A673 (cell line): ENCODE measurements around the gene ZFYVE1. TPM values are rescaled to one million over a fixed set of nuclear protein-coding genes. Genes with fewer than 3 reads are reported as not detected.

Experiments used
- BruUV-seq: library from RNA; stranded (reverse); fragments of 400-500 nt; replicated peaks from 2 replicates; lab custom pipeline; 2021; lab: Mats Ljungman, UMichigan
- CTCF ChIA-PET: fragments of 300-600 bp; sonication (Branson Sonifier 250); formaldehyde crosslinking; loops from one replicate; lab custom pipeline; 2022; ENCODE audit warnings: antibody characterized with exemption; lab: Charles Lee
- POLR2A ChIA-PET: fragments of 300-600 bp; sonication (Branson Sonifier 250); formaldehyde crosslinking; loops from one replicate; lab custom pipeline; 2022; ENCODE audit warnings: antibody characterized with exemption; ENCODE audit not compliant: low non-redundant PET; lab: Charles Lee
- DNase-seq: peaks from one replicate; pipeline ENCODE4 v3.0.0-alpha.2; 2015; ENCODE audit warnings: low spot score
- H3K27ac ChIP-seq: fragments of 200-600 bp; sonication (generic); 2 replicates; pipeline ENCODE4 v1.5.1; 2016; ENCODE audit warnings: mixed run types, low read depth, mild to moderate bottlenecking, mixed read lengths, antibody characterized with exemption, low read length; ENCODE audit not compliant: poor library complexity, severe bottlenecking
- H3K27me3 ChIP-seq: fragments of 200-600 bp; sonication (generic); replicated peaks from 2 replicates; pipeline ENCODE4 v1.6.1; 2017; ENCODE audit warnings: mixed run types, low read depth, mild to moderate bottlenecking, mixed read lengths, antibody characterized with exemption, low read length; ENCODE audit not compliant: insufficient read depth, poor library complexity
- H3K36me3 ChIP-seq: fragments of 200-600 bp; sonication (generic); 2 replicates; pipeline ENCODE4 v1.6.1; 2016; ENCODE audit warnings: mixed run types, mild to moderate bottlenecking, mixed read lengths, antibody characterized with exemption, low read length; ENCODE audit not compliant: insufficient read depth, poor library complexity, severe bottlenecking
- H3K4me1 ChIP-seq: fragments of 200-600 bp; sonication (generic); 2 replicates; pipeline ENCODE4 v1.6.1; 2017; ENCODE audit warnings: mixed run types, mild to moderate bottlenecking, mixed read lengths, antibody characterized with exemption, low read length; ENCODE audit not compliant: insufficient read depth, poor library complexity, severe bottlenecking
- H3K4me3 ChIP-seq: fragments of 200-600 bp; sonication (generic); 2 replicates; pipeline ENCODE4 v1.5.1; 2016; ENCODE audit warnings: low read depth, mixed run types, mild to moderate bottlenecking, mixed read lengths, low read length; ENCODE audit not compliant: poor library complexity, severe bottlenecking
- H3K9me3 ChIP-seq: fragments of 200-600 bp; sonication (generic); 2 replicates; pipeline ENCODE4 v1.6.1; 2016; ENCODE audit warnings: mixed run types, low read depth, mild to moderate bottlenecking, mixed read lengths, antibody characterized with exemption, low read length; ENCODE audit not compliant: poor library complexity, severe bottlenecking
- CTCF ChIP-seq: fragments of 300-800, 200-600 bp; sonication (generic); conservative IDR thresholded peaks from 2 replicates; pipeline ENCODE4 v1.5.1; 2017; ENCODE audit warnings: low read depth, mild to moderate bottlenecking, antibody characterized with exemption, low read length, moderate library complexity, mixed read lengths
- EZH2 ChIP-seq: fragments of 200-600 bp; sonication (generic); IDR thresholded peaks from 2 replicates; pipeline ENCODE4 v1.6.1; 2017; ENCODE audit warnings: borderline replicate concordance, low read depth, mild to moderate bottlenecking, mixed read lengths, antibody characterized with exemption, low read length; ENCODE audit not compliant: poor library complexity, severe bottlenecking
- intact Hi-C: fragments of 100-400 bp; cut with micrococcal nuclease; formaldehyde crosslinking; loops from one replicate; pipeline ENCODE4 v1.10.0; 2022; ENCODE audit not compliant: unreplicated experiment
- total RNA-seq: library from RNA; stranded (reverse); gene quantifications from 2 replicates; pipeline ENCODE4 v1.2.3, GENCODE V29; 2021

ZFYVE1 gene
- total RNA-seq, 1 experiment from 2014 or later: 7.8 TPM

DNA sequence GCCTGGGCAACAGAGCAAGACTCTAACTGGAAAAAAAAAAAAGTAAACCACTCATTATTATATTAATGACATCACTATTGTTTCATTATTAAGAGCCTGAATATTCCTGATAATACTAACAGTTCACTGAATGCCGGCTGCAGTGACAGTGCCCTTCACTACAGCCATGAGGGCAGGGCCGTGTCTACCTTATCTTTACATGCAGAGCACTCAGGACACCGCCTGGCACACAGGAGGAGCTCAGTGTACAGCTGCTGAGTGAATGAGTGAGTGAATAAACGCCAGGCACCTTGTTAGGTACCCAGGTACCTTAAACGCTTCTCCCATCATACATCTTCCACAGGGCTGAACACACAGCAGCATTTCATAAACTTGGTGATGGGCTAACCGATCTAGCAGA is 23.2 kb downstream of the ZFYVE1 start:
- Histone ChIP-seq H3K4me3 (no peak overlapping the region), H3K27me3 (no peaks in the 10 kb centered on the region), H3K36me3 (no peaks in the 10 kb centered on the region), H3K4me1 (no peaks in the 10 kb centered on the region), H3K9me3 (no peaks in the 10 kb centered on the region), H3K27ac (no peak overlapping the region)
- CTCF ChIA-PET: no interaction called here
- no peak for DNase-seq
- intact Hi-C loops: no loop called here
- BruUV-seq: no TSS peak
- TF ChIP-seq EZH2 (no peak), CTCF (no peak)
- POLR2A ChIA-PET: no interaction called here

- no peaks in the 10 kb centered on the region for H3K4me1 ChIP-seq
- H3K27ac ChIP-seq: no peak overlapping the region
- ChIA-PET POLR2A (interaction anchor here (0.6 kb wide), 1 partner anchor 13 kb away, joined by 15 read pairs; no protein-coding TSS in a partner anchor), CTCF (no interaction called here)
- H3K9me3 ChIP-seq: no peaks in the 10 kb centered on the region
- BruUV-seq: no TSS peak
- peaks cover 3% of the 10 kb centered on the region for H3K36me3 ChIP-seq
- H3K27me3 ChIP-seq: no peaks in the 10 kb centered on the region
- no peak for DNase-seq
- no peak overlapping the region for H3K4me3 ChIP-seq
- intact Hi-C loops: no loop called here
- TF ChIP-seq EZH2: no peak
- no peak for TF ChIP-seq CTCF
These were observed 26.8 kb downstream of the ZFYVE1 start for GRCh38 chr14:73000073-73000472.

GRCh38 chr14:72999316-72999715 is 27.6 kb downstream of the ZFYVE1 start:
- no peaks in the 10 kb centered on the region for H3K4me1 ChIP-seq
- ChIA-PET CTCF (no interaction called here), POLR2A (no interaction called here)
- BruUV-seq: no TSS peak
- DNase-seq: no peak
- peaks cover 3% of the 10 kb centered on the region for H3K36me3 ChIP-seq
- intact Hi-C loops: no loop called here
- H3K9me3 ChIP-seq: no peaks in the 10 kb centered on the region
- no peak overlapping the region for H3K27ac ChIP-seq
- H3K27me3 ChIP-seq: no peaks in the 10 kb centered on the region
- H3K4me3 ChIP-seq: no peak overlapping the region
- TF ChIP-seq CTCF: no peak
